Gastrocnemius medialis (tissue), 4 donors: Measurements from ENCODE around the gene RNF144A.

ENCODE experiments used
- POLR2A ChIP-seq, 2 donors: fragments of 450-650 bp; IDR thresholded peaks; one replicate each; pipeline ENCODE4 v1.6.1; 2017; ENCODE audit warnings: antibody characterized with exemption in 2 of 2, mild to moderate bottlenecking in 2 of 2, moderate library complexity in 2 of 2
- TF ChIP-seq, protein P1 (sequence below), 5 experiments: fragments of 450-650 bp in 3 of 5; fragments of 200-600 bp in 2 of 5; sonication (generic) in 2 of 5; IDR thresholded peaks in 4 of 5; conservative IDR thresholded peaks in 1 of 5; 1 replicate in 4 of 5; 2 replicates in 1 of 5; pipeline ENCODE4 v1.5.1; 2016 to 2019; ENCODE audit warnings: antibody characterized with exemption in 5 of 5, mild to moderate bottlenecking in 3 of 5, moderate library complexity in 3 of 5

DNA sequence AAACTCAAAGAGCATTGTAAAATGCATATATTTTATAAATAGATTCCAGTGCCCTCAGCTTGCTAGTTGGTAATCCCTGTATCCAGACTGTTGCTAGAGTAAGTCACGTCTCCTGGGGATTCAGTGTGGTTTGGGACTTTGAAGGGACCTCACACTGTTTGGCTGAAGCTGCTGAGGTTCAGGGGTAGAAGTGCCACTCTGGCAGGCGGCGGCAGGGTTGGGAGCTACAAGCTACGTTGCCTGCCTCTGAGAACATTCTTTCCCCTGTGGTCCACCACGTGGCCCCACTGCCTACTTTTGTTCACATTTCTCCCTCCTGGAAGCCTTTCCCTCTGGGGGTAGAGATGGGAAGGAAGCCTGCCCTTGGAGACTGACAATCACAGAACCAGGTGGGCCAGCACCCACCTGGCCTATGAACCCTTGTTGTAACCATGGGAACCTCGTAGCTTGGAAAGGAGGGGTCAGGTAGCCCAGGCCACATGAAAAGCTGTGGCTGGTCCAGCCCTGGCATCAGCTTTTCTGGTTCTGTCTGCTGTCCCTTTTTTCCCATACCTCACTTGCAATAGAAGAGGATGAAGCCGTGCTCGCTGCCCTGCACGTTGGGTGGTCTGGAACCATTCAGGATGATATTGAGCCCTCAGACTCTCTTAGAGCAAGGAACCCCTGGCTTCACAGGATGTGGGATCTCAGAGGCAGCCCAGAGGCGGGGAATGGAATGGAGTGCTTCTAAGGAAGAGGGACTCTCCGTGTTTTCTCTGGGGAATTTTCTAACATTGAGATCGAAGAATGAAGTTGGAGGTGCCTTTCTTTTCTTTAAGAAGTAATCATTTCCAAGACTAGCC, 2.9 kb downstream of the RNF144A start:
- no peak for TF ChIP-seq POLR2A (IDR thresholded peaks at IDR 0.05)
- TF ChIP-seq, protein P1, sequence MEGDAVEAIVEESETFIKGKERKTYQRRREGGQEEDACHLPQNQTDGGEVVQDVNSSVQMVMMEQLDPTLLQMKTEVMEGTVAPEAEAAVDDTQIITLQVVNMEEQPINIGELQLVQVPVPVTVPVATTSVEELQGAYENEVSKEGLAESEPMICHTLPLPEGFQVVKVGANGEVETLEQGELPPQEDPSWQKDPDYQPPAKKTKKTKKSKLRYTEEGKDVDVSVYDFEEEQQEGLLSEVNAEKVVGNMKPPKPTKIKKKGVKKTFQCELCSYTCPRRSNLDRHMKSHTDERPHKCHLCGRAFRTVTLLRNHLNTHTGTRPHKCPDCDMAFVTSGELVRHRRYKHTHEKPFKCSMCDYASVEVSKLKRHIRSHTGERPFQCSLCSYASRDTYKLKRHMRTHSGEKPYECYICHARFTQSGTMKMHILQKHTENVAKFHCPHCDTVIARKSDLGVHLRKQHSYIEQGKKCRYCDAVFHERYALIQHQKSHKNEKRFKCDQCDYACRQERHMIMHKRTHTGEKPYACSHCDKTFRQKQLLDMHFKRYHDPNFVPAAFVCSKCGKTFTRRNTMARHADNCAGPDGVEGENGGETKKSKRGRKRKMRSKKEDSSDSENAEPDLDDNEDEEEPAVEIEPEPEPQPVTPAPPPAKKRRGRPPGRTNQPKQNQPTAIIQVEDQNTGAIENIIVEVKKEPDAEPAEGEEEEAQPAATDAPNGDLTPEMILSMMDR (IDR thresholded peaks at IDR 0.05 in 4 of 5, conservative IDR thresholded peaks at IDR 0.05 in 1 of 5), result no peak
